CD4-positive, alpha-beta T cell treated with Interleukin-6 at 100 ng/mL for 8 hours (primary cell): Measurements from ENCODE around the gene DIPK2B.

ENCODE experiments used
- DNase-seq: peaks from one replicate; pipeline ENCODE4 v3.0.0-alpha.2; 2020; ENCODE audit warnings: mixed read lengths, low spot score

The DIPK2B gene

DNA sequence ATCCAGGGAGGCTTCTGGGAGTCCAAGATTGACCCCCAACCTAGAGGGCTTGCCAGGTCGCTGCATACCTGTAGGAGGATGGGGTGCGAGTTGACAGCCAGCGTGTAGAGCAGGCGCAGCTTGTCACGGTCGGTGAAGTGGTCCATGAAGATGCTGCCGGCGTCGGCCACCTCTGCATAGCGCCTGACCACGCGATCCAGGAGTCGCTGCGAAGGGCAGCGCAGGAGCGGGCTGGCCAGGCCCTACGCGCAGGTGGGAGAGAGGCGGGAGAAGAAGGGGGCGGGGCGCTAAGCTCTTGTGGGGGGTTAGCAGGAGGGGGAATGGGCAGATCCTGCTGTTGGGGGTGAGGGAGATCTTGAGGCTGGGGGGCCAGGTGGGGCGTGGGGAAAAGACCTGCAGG lies 43.0 kb downstream of the DIPK2B start:
- no peak for DNase-seq

GRCh38 chrX:45154462-45154861 lies 46.2 kb downstream of the DIPK2B start:
- DNase-seq, result no peak

DNA sequence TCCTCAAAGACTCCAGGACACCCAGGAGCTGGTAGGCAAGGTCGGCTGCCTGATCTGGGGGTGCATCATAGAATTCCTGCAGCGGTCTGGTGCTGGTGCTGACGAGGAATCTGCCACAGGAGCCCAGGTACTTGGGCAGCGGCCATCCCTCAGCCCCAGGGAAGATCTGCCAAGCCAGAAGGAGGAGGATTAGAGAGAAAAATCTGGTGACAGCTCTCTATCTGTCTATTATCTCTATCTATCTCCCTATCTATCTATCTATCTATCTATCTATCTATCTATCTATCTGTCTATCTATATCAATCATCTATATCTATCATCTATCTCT lies 46.7 kb downstream of the DIPK2B start:
- no peak for DNase-seq
